GM19324 (cell line): ENCODE data around the gene MYO9B.

Experiments used
- ATAC-seq: cut with Tn5 transposase; IDR thresholded peaks from one replicate; pipeline ENCODE4 v1.9.1; 2021; ENCODE audit warnings: mild to moderate bottlenecking, moderate library complexity; ENCODE audit not compliant: unreplicated experiment, low FRiP score

Gene MYO9B

DNA sequence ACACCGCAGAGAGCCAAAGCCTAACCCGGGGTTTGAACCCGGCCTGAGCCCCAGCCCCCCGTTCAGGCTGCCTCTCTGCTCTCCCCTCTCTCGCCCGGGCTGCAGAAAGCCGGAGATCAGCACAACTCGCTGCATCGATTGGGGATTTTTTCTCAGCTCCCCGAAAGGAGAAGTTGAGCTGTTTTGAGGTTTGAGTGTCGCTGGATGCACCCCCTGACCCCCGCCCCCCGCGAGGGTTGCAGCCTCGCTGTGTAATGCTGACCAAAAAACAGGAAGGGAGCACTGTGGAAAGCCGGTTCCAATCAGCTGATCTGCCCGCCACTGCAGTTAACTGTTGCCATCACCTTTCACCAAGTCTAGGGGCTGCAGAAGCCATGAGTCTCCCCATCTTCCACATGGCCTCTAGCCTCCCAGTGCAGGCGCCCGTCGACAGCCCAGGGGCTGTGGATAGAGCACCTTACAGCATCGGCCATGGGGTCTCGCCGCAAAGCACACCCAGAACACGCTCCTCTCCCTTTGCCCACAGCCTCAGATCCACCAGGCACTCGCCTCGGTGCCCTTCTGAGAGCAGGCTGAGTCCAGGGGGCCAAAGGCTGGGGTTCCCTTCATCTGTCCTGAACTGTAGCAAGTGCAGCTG, 34.5 kb downstream of the MYO9B start:
- ATAC-seq = peak; percentile 41

DNA sequence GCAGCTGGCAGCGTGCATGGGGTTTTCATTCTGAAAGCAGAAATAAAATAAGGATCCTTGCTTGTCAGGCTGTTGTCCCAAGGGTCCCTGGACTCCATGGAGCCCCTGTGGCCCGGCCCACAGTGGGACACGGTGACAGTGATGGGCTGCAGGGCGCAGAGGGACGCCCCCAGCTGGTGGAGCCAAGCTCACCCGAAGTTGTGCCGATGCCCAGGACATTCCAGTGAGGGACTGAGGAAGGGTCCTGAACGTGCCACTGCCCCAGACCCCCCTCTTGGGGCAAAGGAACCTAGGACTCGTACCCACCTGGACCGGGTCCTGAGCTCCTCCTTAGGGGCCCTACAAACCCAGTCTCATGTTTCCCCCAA, 35.0 kb downstream of the MYO9B start:
- no peak for ATAC-seq

DNA sequence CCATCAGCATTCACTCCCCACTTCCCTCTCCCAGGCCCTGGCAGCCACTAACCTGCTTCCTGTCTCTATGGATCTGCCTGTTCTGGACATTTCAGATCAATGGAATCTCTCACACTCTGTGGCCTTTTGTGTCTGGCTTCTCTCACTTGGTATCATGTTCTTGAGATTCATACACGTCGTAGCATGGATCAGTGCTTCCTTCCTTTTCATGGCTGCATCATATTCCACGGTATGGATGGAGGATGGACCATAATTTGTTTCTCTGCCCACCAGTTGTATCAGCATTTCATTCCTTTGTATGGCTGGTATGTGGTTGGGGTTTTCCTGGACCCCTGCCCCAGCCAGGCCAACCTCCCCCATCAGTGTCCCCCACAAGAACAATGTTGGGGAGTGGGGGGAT, 36.2 kb downstream of the MYO9B start:
- ATAC-seq = no peak

DNA sequence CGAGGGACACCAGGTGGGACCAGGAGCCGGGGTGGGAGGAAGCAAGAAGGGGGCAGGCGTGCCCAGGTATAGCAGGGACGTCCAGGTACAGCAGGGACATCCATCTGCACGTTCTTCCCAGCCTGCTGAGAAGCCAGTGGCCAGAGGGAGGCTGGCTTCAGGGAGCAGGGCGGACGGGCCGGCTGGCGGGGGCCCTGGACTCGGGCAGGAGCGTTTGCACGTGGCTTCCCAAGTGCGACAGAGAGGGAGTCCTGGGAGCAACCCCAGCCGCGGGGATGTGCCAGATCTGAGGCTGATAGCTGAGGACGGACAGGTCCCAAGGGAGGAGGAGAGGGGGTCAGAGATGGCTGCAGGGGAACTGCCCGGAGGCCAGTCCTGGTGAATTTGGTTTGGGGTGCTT, 36.7 kb downstream of the MYO9B start:
- no peak for ATAC-seq

DNA sequence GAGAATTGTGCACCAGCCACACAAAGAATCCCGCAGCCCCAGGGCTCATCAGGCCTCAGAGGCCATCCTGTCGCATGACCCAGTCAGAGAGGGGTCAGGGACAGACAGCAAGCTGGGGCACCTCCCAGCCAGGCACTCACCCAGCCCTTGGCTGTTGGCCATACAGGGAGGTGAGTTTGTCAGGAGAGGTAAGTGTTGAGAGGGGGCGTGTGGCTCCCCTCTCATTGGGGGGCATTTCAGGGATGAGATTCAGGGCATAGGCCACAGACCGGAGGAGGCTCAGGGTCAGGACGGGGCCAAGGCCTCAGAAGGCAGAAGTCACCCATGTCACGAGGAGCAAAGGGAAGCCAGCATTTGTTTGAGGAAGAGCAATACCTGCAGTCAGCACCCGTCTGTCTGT, 37.1 kb downstream of the MYO9B start:
- ATAC-seq = no peak

DNA sequence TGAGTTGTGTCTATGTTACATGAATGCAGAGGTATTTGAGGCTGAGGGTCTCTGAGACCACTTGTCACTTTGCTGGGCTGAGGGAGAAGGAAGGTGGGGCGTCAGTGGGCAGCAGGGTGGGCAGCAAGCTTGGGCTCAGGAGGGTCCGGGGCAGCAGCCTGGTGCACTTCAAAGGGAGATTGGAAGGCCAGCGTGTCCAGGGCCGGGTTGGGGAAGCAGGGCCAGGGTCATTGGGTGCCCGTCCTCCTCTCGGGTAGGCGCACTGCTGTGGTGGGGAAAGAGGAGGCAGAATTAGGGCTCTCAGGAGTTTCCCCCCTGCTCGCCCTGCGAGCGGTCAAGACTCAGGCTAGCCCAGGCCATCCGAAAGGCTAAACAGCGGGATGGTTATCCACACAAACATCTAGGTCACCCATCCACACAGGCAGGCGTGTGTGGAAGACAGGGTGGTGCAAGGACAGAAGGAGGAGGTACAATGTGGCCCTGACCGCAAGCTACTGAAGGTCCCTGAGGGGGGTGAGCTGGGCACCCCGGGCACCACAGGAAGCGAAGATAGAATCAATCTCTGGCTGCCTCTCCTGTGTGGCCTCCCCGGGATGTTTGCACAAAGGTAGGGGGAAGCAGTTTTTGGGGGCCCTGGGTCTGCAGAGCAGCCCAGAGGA, 37.7 kb downstream of the MYO9B start:
- no peak for ATAC-seq

DNA sequence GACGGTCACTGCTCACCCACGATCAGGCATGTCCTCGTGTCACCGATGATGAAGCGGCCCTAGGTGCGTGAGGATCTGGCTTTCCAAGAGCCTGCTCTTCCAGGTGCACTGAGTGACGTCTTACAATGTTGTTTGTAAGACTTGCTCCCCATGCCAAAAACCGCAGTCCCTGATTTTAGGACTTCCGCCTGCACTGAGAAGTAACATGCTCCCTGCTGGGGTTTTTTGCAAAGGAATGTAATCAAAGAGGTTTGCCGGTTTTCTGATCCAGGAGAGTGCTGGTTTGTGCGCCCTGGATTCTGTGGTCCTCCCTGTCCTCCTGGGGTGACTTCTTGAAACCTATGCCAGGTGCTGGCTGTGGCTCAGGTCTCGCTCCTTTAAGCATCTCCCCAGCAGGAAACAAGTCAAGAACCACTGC, 38.8 kb downstream of the MYO9B start:
- ATAC-seq = no peak

DNA sequence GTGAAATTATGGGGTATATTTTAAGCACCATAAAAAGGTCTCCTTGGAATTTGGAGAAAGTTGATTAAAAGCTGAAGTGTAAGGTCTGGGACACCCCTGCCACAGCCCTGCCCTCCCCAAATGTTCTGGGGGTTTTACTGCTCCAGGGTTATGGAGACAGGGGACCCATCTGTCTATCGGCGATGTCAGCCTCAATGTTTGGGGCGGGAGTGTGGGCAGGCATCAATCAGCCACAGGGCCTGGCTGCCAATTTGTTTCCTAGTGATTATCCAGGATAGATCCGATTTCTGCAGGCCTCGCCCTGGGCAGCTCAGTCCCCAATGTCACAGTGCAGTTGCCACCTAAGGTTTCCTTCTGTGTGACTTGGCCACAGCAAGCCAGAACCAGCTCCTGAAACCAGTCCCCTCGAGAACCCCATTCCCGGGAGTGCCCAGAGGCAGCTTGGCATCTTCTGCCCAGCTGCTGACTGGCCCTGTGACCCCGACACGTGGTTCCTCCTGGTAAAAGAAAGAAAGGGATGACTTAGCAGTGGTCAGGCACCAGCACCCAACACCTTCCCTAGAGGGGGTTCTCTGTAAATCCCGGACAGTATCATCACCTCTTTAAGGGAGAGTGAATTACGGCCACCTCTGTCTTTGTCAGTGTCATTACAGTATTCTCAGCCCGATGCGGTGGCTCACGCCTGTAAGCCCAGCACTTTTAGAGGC, 41.6 kb downstream of the MYO9B start:
- no peak for ATAC-seq

DNA sequence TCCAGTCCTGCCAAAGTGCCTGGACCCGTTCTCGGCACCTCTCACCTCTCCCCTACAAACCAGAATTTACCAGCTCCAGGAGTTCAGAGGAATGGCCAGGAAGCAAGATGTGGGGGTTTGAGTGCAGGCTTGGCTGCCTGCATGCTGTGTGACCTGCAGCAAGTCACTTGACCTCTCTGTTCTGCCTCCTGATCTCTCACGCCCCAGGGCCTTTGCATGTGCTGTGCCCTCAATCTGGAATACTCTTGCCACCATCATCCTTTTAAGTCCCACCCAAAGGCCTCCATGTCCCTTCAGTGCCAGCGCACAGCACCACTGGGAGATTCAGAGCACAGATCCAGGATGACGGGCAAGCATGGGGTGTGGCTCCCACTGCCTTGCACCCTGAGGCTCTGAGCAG, 43.4 kb downstream of the MYO9B start:
- ATAC-seq = no peak

DNA sequence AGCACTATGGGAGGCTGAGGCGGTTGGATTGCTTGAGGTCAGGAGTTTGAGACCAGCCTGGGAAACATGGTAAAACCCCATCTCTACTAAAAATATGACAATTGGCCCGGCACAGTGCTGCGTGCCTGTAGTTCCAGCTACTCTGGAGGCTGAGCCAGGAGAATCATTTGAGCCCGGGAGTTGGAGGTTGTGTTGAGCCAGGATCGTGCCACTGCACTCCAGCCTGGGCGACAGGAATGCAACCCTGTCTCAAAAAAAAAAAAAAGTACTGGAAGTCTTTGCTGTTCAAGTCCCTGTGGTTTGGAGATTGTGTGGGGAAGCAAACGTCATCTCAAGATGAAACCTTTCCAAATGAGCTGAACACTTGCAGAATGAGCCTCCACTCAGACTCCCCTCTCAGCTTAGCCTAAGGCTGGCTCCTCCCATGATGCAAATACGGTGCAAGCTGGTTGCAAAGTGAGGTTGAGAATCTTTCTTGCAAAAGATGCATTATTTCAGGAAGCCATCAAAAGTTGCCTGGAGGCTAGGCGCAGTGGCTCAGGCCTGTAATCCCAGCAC, 46.2 kb downstream of the MYO9B start:
- no peak for ATAC-seq

DNA sequence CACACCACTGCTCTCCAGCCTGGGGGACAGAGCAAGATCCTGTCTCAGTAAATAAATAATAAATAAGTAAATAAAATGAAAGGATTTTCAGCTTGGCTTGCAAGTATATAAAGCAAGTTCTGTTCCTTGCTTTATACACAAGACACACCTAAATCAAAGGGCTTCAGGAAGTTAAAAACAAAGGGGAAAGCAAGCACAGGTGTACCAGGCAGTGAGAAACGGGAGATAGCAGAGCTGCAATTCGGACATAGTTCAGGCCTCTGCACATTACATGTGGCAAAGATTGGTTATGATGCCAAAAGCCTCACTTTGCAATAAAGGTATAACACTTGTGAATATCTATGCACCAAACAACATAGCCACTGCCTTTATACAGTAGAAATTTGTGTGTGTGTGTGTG, 47.5 kb downstream of the MYO9B start:
- ATAC-seq = no peak

DNA sequence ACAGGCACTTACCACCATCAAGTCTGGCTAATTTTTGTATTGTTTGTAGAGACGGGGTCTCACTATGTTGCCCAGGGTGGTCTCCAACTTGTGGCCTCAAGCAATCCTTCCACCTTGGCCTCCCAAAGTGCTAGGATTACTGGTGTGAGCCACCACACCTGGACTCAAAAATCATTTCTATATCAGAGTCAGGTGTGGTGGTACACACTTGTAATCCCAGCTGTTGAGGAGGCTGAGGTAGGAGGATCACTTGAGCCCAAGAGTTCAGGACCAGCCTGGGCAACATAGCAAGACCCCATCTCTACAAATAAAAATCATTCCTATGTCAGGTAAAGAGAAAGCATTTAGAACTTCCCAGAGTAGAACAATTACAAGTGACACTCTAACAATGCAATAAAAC, 48.4 kb downstream of the MYO9B start:
- ATAC-seq = no peak

DNA sequence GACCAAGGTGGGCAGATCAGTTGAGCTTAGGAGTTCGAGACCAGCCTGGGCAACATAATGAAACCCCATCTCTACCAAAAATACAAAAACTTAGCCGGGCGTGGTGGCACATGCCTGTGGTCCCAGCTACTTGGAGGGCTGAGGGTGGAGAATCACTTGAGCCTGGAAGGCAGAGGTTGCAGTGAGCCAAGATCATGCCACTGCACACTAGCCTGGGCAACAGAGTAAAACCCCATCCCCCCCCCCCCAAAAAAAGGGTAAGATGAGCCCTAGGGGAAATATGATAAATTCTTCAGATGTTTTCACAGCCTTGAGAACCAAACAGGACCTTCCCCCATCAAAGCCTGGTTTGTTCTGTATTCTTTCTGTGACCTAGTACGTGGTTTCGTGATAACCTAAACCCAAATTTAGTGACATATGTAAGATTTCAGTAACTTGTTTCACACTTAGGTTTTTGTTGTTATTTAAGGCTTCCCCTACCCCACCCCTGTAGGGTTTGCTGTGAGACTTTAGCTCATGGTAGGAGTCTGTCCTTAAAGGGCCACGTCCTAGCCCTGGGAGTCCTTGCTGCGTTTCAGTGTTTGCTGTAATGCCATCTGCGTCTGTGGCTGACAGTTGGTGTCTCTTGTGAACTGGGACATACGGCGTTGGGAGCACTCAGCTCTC, 49.6 kb downstream of the MYO9B start:
- ATAC-seq = peak; percentile 46

DNA sequence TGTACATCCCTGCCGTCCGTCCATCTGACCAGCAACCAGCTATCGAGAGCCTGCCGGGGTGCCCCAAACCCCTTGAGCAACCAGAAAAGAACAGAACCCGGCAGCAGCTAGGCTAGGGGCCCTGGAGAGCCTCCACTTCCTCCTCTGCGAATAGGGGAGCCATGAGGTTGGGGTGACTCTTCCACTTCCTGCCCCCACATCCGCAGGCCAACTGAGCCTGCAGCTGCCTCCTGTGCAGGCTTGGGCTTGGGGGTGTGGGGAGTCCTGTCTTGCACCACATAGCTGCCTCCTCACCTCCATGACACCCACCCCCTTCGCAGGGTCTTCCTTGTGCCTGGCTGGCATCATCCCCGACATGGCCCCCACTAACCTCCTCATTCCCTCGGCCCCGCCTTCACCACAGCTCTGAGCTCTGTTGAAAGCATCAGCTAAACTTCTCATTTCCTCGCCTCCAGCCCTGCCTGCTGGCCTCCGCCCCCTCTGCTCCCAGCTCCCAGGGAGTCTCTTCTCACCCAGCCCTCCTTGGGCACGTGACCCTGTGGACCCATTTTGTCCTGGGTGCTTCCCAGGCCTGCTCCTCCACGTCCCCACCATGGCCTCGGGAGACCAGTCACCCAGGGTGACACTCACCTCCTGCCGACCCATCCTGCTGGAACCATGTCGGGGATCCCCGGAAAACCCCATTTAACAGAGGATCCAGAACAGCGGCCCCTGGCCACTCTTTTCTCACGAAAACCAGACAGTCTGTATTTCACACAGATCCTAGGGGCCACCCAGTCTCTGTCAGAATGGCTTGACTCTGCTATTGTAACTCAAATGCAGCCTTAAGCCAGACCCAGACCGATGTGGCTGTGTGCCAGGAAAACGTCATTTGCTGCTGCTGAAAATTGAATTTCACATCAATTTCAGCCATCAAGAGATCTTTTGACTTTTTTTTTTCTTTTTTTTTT, 50.4 kb downstream of the MYO9B start:
- peak; percentile 69 for ATAC-seq

DNA sequence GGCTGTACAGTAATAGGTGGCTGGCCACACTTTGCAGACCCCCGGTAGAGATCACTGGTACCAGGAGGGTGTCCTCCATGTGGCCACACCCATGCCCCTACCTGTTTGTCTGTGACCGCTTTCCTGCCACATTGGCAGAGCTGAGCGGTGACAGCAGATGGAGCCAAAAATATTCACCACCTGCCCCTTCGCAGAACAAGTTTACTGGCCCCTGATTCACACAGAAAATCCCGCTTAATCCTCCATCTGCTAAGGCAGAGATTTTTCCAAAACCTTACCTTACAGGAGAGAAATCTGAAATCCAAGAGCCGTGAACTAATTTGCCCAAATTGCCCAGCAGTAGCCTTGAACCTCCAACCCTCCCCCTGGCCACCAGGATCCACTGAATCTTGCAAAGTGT, 52.1 kb downstream of the MYO9B start:
- ATAC-seq = no peak

DNA sequence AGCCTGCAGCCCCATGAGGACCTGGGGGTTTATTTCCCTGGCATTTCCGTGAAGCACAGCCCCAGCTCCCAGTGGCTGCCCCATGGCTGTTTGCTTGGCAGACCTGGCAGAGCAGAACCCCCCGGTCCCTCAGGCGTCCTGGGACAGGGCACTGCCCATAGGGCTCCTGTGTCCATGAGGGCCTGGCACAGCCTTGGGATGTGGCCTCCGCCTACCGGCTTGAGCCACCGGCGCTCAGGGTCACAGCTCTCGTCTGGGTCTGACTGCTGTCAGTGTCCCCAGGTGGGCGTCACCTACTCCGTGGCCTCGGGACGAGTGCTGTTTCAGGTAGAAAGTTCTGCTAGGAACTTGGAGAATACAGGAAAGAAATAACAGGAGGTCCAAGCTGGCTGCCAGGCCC, 52.8 kb downstream of the MYO9B start:
- ATAC-seq = no peak

DNA sequence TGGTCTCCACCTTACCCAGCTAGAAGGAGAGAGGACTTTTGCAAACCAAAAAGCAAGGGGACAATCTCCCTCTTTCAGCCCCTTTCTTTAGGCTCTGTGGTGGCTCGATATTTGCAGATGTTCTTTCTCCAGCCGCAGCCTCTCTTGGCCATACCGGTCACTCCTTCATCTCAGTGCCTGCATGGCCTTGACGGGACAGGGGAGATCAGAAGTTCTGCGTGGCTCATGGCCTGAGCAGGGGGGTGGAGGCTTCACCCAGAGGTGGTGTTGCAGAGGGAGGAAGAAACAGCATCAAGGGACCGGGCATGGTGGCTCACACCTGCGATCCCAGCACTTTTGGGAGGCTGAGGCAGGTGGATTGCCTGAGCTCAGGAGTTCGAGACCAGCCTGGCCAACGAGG, 53.2 kb downstream of the MYO9B start:
- ATAC-seq = no peak

DNA sequence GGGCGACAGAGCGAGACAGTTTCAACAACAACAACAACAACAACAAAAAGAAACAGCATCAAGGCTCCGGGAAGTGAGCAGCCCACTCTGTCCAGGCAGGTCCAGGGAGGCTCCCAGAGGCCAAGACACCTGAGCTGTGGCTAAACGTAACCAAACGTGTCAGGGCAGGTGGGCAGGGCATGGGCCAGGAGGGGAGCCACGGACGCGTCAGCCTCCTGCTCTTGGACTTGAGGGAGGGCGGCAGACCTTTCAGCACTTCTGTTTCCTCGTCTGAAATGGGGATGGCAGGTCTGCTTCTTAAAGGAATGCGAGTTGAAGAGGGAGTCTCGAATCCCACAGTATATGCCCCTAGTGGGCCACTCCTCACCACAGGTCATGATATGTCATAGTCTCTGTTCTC, 53.8 kb downstream of the MYO9B start:
- no peak for ATAC-seq

DNA sequence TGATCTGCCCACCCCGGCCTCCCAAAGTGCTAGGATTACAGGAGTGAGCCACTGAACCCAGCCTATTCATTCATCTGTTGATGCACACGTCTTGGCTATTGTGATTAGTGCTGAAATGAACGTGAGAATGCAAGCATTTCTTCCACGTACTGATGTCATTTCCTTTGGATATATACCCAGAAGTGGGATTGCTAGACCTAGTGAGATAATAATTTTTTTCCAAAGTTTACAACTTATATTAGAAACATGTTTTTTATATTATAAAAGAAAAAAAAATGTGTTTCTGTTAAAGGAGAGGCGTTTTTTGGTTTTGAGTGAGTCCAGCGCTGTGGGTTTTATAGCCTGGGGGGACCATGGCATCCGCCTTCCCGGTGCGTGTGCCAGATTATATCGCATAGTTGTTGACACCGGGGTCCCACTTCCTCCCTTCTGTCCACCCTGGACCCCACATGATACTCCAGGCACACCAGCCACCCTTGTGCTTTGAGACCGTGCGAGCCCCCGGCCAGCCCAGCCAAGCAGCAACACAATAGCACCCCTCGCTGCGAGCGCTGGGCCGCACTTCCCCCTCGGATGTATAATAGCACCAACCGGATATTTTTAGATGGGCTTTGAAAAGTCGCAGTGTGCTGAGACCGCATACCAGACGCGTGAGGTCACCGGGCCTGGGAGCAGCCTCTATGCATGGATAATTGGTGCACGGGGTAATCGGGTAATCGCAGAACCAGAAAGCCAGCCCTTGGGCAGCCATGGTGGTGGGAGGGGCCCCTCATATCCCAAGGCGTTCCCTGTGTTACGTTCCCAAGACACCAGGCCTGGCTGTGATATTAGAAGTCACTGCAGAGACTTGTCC, 59.6 kb downstream of the MYO9B start:
- peak; percentile 55 for ATAC-seq
